Pancreas (tissue), 10 donors: ENCODE data around the gene DCDC2C. TPM values are rescaled to one million over a fixed set of nuclear protein-coding genes. Genes with fewer than 3 reads are reported as not detected.

Experiments used
- ATAC-seq, 4 donors: fragments of 200-7000 bp; cut with Tn5 transposase; one replicate each; pipeline versions ENCODE4 v1.8.0 to v1.9.1; 2020; ENCODE audit warnings: mild to moderate bottlenecking in 4 of 4, moderate library complexity in 4 of 4
- DNase-seq, 6 donors: peaks; one replicate each; pipeline ENCODE4 v3.0.0-alpha.2; 2020
- FAIRE-seq: peaks from 2 replicates; lab custom pipeline; 2012; peaks lifted over from hg19 to GRCh38; lab: Jason Lieb, UNC
- H3K27ac ChIP-seq, 4 donors: fragments of 200-600 bp; sonication (generic); 1 replicate in 3 of 4; 2 replicates in 1 of 4; pipeline versions ENCODE4 v1.5.0 to v1.8.0; 2020
- H3K27me3 ChIP-seq, 4 donors: fragments of 200-600 bp; one replicate each; pipeline ENCODE4 v1.8.0; 2021
- H3K36me3 ChIP-seq, 3 donors: fragments of 200-600 bp; sonication (generic) in 1 of 3; one replicate each; pipeline versions ENCODE4 v1.5.0 to v1.8.0; 2020 to 2021
- H3K4me1 ChIP-seq, 3 donors: fragments of 200-600 bp; one replicate each; pipeline ENCODE4 v1.8.0; 2021
- H3K4me3 ChIP-seq, 4 donors: fragments of 200-600 bp; sonication (generic) in 2 of 4; one replicate each; pipeline versions ENCODE4 v1.5.0 to v1.8.0; 2020 to 2021
- H3K9me3 ChIP-seq, 4 donors: fragments of 200-600 bp; one replicate each; pipeline ENCODE4 v1.8.0; 2021
- WGBS, 2 donors: extraction: QIAGEN DNeasy Blood & Tissue Kit; methylation state at CpG; one replicate each; pipeline ENCODE4 v1.1.7; 2013; 5-methylcytosine and 5-hydroxymethylcytosine counted together
- intact Hi-C, 3 donors: fragments of 100-400 bp; cut with DNase I; formaldehyde crosslinking; loops; one replicate each; pipeline versions ENCODE4 v1.11.1 to v1.14.2; 2022
- polyA plus RNA-seq, 2 donors: library from polyadenylated mRNA; stranded (reverse); fragments of 200-250 nt; gene quantifications; one replicate each; pipeline ENCODE4 v1.2.3, GENCODE V29; 2013
- total RNA-seq, 6 donors: library from RNA; stranded (reverse); fragmentation: NEBNext Ultra II Directional in 4 of 6; extraction: Animal tissue kit (Norgen Biotek cat#: 25700) in 4 of 6; gene quantifications; one replicate each; pipeline versions ENCODE4 v1.2.1 to v1.2.4, GENCODE V29; 2021 to 2023
- TF ChIP-seq, protein P1 (sequence below), 4 donors: fragments of 200-600 bp; sonication (generic) in 3 of 4; IDR thresholded peaks; one replicate each; pipeline versions ENCODE4 v1.5.0 to v1.8.0; 2021; ENCODE audit warnings: antibody characterized with exemption in 4 of 4
- donor health status: healthy with polysubstance abuse.
- donor health status: DM: no; HTN: no; CAD: no; lungs with moderate emphysema.
- donor health status: DM: no; HTN: no; CAD: no.
- donor health status: control.
- donor health status: control.
- donor health status: Bipolar disorder and iron deficiency.
- donor health status: DM: yes; HTN: yes; CAD: no.
- donor health status: DM: no; HTN: no; CAD: no.
- donor health status: DM: no; HTN: no; CAD: no.
- donor health status: DM: yes; HTN: yes; CAD: no.

DCDC2C gene
- total and polyA plus RNA-seq, 8 donors: not detected

DNA sequence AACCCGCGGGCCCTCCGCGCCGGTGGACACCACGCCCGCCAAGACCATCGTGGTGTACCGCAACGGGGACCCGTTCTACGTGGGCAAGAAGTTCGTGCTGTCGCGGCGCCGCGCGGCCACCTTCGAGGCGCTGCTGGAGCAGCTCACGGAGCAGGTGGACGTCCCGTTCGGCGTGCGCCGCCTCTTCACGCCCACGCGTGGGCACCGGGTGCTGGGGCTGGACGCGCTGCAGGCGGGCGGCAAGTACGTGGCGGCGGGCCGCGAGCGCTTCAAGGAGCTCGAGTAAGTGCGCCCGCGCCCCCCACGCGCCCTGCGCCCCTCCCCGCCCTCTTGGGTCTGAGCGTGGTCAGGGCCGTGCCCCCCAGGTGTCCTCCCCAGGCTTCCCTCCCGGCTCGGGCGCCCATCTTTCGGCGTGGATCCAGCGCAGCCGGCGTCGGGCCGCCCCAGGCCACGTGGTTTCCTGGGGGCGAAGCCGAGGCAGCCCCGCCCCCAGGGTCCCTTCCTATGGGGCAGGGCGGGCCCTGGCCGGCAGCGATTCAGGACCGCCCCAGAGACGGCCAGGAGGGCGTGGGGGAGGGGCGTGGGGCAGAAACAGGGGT, 481 bp downstream of the DCDC2C start:
- 18 to 25% methylated on average over 38 to 73 of the region's 73 CpGs for WGBS, 2 donors
- H3K27me3 ChIP-seq: peaks cover 0 to 21% (median 0%) of the 10 kb centered on the region in 4 donors
- DNase-seq (peak in 1 of 6 donors; percentile 63), FAIRE-seq (no peak), ATAC-seq (no peak)
- H3K4me1 ChIP-seq: no peaks in the 10 kb centered on the region
- H3K9me3 ChIP-seq: no peaks in the 10 kb centered on the region
- H3K27ac ChIP-seq: no peak overlapping the region
- no peaks in the 10 kb centered on the region for H3K36me3 ChIP-seq
- H3K4me3 ChIP-seq: no peak overlapping the region
- intact Hi-C loops: no loop called here
- TF ChIP-seq, protein P1, sequence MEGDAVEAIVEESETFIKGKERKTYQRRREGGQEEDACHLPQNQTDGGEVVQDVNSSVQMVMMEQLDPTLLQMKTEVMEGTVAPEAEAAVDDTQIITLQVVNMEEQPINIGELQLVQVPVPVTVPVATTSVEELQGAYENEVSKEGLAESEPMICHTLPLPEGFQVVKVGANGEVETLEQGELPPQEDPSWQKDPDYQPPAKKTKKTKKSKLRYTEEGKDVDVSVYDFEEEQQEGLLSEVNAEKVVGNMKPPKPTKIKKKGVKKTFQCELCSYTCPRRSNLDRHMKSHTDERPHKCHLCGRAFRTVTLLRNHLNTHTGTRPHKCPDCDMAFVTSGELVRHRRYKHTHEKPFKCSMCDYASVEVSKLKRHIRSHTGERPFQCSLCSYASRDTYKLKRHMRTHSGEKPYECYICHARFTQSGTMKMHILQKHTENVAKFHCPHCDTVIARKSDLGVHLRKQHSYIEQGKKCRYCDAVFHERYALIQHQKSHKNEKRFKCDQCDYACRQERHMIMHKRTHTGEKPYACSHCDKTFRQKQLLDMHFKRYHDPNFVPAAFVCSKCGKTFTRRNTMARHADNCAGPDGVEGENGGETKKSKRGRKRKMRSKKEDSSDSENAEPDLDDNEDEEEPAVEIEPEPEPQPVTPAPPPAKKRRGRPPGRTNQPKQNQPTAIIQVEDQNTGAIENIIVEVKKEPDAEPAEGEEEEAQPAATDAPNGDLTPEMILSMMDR (IDR thresholded peaks at IDR 0.05): no peak

DNA sequence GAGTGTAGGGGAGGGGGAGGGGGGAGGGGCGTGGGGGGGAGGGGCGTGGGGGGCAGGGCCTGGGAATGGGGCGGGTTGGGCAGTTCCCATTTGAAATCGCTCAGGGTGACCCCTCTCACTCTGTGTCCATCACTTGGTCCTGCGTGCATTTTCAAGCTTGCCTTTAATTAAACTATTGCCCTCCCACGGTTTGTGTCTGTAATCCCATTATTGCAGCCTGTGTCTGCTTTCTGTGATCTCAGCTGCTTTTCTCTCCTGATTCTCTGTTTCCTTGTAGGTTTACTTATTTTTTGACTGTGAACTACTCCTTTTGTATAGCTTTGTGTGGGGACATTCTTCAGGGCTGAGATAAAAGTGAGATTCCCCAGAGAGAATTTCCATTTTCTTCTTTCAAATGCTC, 1.3 kb downstream of the DCDC2C start:
- DNase-seq: no peak

DNA sequence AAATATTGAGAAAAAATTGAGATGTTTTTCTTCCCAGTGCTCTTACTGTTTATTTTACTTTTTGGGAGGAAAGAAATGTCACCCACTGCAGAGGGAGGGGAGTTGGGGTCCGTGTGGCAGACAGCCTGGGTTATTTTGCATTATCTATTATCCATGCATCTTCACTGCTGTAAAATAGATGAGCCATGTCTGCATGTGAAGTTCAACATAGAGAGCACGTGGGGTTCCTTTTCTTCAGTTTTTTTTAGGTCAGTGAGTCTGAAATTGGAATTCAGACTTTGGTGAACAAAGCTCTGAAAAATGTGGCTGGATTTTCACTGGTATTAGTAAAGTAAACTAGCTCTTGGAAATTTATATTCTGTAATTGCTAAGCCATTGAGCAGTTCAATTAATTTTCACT, 2.4 kb downstream of the DCDC2C start:
- TF ChIP-seq, protein P1 (IDR thresholded peaks at IDR 0.05): no peak
- H3K27me3 ChIP-seq: peaks cover 0 to 23% (median 0%) of the 10 kb centered on the region in 4 donors
- WGBS, 2 donors: 16 to 18% methylated on average over 2 of the region's 2 CpGs
- ATAC-seq (no peak), FAIRE-seq (no peak), DNase-seq (no peak)
- no peak overlapping the region for H3K27ac ChIP-seq
- no peak overlapping the region for H3K4me3 ChIP-seq
- no peaks in the 10 kb centered on the region for H3K9me3 ChIP-seq
- no peaks in the 10 kb centered on the region for H3K4me1 ChIP-seq
- intact Hi-C loops: no loop called here
- no peaks in the 10 kb centered on the region for H3K36me3 ChIP-seq

More for the DNA sequence above, 1.3 kb downstream of the DCDC2C start:
- Histone ChIP-seq H3K4me3 (no peak overlapping the region), H3K27ac (no peak overlapping the region), H3K4me1 (no peaks in the 10 kb centered on the region), H3K27me3 (peaks cover 0 to 23% (median 0%) of the 10 kb centered on the region in 4 donors), H3K36me3 (no peaks in the 10 kb centered on the region), H3K9me3 (no peaks in the 10 kb centered on the region)
- 33 to 44% methylated on average over 4 of the region's 6 CpGs for WGBS, 2 donors
- TF ChIP-seq, protein P1 (IDR thresholded peaks at IDR 0.05): no peak
- ATAC-seq (no peak), FAIRE-seq (no peak)
- intact Hi-C loops: no loop called here

DNA sequence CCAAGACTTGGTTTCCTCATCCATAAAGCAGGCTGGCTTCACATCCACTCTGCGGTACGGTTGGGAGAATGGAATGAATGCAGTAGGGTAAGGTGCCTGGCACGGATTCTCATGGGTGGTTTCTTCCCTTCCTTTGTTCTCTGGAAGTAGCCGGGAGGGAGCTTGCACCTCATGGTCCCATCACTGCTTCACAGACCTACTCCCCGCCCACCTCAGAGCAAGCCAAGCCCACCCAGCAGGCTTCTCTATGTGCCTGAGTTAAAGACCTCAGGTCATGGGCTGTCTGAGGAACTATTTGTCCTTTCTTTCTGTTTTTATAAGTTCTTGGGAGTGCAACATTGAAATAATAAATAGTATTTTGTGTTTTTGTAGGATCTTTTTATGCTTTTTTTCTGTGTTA, 3.5 kb downstream of the DCDC2C start:
- H3K4me1 ChIP-seq: no peaks in the 10 kb centered on the region
- ATAC-seq: no peak
- FAIRE-seq: no peak
- WGBS, 2 donors: 46 to 69% methylated on average over 5 of the region's 5 CpGs
- intact Hi-C loops: no loop called here
- no peaks in the 10 kb centered on the region for H3K36me3 ChIP-seq
- H3K27me3 ChIP-seq: peaks cover 0 to 23% (median 0%) of the 10 kb centered on the region in 4 donors
- no peak overlapping the region for H3K27ac ChIP-seq
- no peak overlapping the region for H3K4me3 ChIP-seq
- no peak for DNase-seq
- H3K9me3 ChIP-seq: no peaks in the 10 kb centered on the region
- TF ChIP-seq, protein P1 (IDR thresholded peaks at IDR 0.05): no peak

DNA sequence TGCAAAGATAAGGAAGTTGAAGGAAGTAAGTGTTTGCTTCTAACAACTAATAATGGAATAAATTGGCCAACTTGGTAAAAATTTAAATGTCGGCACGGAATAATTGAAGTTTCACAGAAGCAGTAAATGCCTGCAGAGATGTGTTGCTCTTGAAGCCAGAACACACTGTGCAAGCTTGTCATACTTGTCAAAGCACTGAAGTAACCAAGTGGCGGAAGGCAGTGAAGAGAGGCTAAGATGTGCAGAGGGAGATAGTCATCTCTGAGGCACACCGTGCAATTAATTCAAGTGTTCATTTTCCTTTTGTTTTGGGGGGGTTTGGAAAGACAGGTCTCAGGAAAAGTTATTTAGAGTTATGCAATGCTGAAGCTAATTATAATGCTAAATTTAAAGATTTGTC, 5.2 kb downstream of the DCDC2C start:
- 78 to 79% methylated on average over 4 of the region's 4 CpGs for WGBS, 2 donors
- intact Hi-C loops: no loop called here
- ATAC-seq: no peak

More for the DNA sequence above, 5.2 kb downstream of the DCDC2C start:
- no peak overlapping the region for H3K4me3 ChIP-seq
- H3K36me3 ChIP-seq: no peaks in the 10 kb centered on the region
- H3K27me3 ChIP-seq: peaks cover 0 to 15% (median 0%) of the 10 kb centered on the region in 4 donors
- no peak for FAIRE-seq
- H3K27ac ChIP-seq: no peak overlapping the region
- TF ChIP-seq, protein P1 (IDR thresholded peaks at IDR 0.05): no peak
- no peak for DNase-seq
- H3K9me3 ChIP-seq: no peaks in the 10 kb centered on the region
- H3K4me1 ChIP-seq: no peaks in the 10 kb centered on the region
